Neutrophil (primary cell): ENCODE measurements around the gene CDK12.
"Not testable (repeated sequence)": the region's sequence is repeated elsewhere in the genome, so short reads cannot be mapped to it uniquely, and the experiment has no call there.

ENCODE experiments used
- H3K27ac ChIP-seq: fragments of 200-600 bp; sonication (generic); 2 replicates; pipeline ENCODE4 v1.5.1; 2016; ENCODE audit warnings: mild to moderate bottlenecking, moderate library complexity
- H3K27me3 ChIP-seq: fragments of 200-600 bp; sonication (generic); 2 replicates; pipeline ENCODE4 v1.6.0; 2016; ENCODE audit warnings: mild to moderate bottlenecking
- H3K36me3 ChIP-seq: fragments of 200-600 bp; sonication (generic); 2 replicates; pipeline ENCODE4 v1.5.1; 2017
- H3K4me1 ChIP-seq, 2 experiments: fragments of 200-600 bp in 1 of 2; sonication (generic) in 1 of 2; 1 replicate in 1 of 2; 2 replicates in 1 of 2; pipeline versions ENCODE4 v1.5.1 to v1.6.1; 2013 to 2016; ENCODE audit warnings: low read depth in 1 of 2, low read length in 1 of 2, mild to moderate bottlenecking in 1 of 2, moderate library complexity in 1 of 2; ENCODE audit not compliant: control insufficient read depth in 1 of 2, insufficient read depth in 1 of 2
- H3K4me3 ChIP-seq, 2 experiments: fragments of 200-600 bp in 1 of 2; sonication (generic) in 1 of 2; 1 replicate in 1 of 2; 2 replicates in 1 of 2; pipeline ENCODE4 v1.5.1; 2013 to 2016; ENCODE audit warnings: low read depth in 1 of 2, low read length in 1 of 2, mild to moderate bottlenecking in 1 of 2, moderate library complexity in 1 of 2
- H3K9me3 ChIP-seq: fragments of 200-600 bp; sonication (generic); 2 replicates; pipeline ENCODE4 v1.5.1; 2016
- CTCF ChIP-seq: fragments of 200-600 bp; sonication (generic); IDR thresholded peaks from 2 replicates; pipeline ENCODE4 v1.5.1; 2016; ENCODE audit warnings: antibody characterized with exemption

The CDK12 gene

GRCh38 chr17:39473310-39473709 lies 12.0 kb downstream of the CDK12 start:
- Histone ChIP-seq H3K4me1 (no peaks in the 10 kb centered on the region), H3K4me3 (no peak overlapping the region), H3K27me3 (no peaks in the 10 kb centered on the region), H3K9me3 (no peaks in the 10 kb centered on the region), H3K36me3 (peaks cover 55% of the 10 kb centered on the region), H3K27ac (no peak overlapping the region)
- TF ChIP-seq CTCF: no peak

- not testable (repeated sequence) for H3K27me3 ChIP-seq, H3K27ac ChIP-seq, H3K4me1 ChIP-seq, H3K9me3 ChIP-seq, H3K4me3 ChIP-seq
- H3K36me3 ChIP-seq: peaks cover 43% of the 10 kb centered on the region
Measured at GRCh38 chr17:39479631-39480030, 18.3 kb downstream of the CDK12 start.

DNA sequence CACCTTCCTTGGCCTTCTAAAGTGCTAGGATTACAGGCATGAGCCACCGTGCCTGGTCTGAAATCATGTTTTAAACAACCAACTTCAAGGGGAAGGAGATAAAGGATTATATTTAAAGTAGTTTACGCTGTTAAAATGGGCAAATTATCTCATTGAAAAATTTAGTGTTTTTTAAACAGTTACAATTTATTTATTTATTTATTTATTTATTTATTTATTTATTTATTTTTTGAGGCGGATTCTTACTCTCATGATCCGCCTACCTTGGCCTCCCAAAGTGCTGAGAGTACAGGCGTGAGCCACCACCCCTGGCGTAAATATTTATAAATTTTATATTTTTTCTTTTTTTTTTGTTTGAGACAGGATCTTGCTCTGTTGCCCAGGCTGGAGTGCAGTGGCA lies 22.2 kb downstream of the CDK12 start:
- Histone ChIP-seq H3K4me1 (peaks cover 0 to 4% of the 10 kb centered on the region in 2 experiments), H3K4me3 (no peak overlapping the region)

DNA sequence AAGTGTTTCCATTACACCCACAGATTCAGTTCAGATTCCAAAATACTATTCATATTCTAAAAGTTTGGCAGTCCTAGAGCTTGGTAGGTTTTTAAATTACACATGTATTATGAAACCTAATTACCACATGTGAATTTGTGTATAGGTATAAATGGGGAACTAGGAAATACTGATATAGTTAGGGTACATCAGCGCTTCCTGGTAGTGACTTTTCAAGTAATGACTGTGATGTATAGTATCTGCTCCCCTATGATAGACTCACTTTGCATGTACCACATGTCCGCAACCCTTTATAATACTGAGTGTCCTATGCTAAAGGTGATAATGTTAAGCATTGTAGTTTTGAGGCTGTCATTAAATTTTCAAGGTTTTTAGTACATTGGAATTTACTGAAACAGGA lies 22.9 kb downstream of the CDK12 start:
- no peak for TF ChIP-seq CTCF
- Histone ChIP-seq H3K9me3 (no peaks in the 10 kb centered on the region), H3K4me1 (peaks cover 0 to 4% of the 10 kb centered on the region in 2 experiments), H3K27me3 (no peaks in the 10 kb centered on the region), H3K27ac (no peak overlapping the region), H3K4me3 (no peak overlapping the region), H3K36me3 (peaks cover 39% of the 10 kb centered on the region)

More for the DNA sequence above, 22.2 kb downstream of the CDK12 start:
- no peaks in the 10 kb centered on the region for H3K9me3 ChIP-seq
- H3K36me3 ChIP-seq: peaks cover 45% of the 10 kb centered on the region
- no peak overlapping the region for H3K27ac ChIP-seq
- no peak for TF ChIP-seq CTCF
- H3K27me3 ChIP-seq: no peaks in the 10 kb centered on the region

DNA sequence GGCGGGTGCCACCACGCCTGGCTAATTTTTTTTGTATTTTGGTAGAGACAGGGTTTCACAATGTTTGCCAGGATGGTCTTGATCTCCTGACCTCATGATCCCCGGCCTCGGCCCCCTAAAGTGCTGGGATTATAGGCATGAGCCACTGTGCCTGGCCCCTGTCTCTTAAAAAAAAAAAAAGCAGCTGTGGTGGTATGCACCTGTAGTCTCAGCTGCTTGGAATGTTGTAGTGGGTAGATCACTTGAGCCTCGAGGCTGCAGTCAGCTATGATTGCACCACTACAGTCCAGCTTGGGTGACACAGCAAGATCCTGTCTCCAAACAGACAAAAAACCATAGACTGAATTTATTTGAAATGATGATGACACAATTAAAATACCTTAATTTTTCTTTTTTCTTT lies 24.3 kb downstream of the CDK12 start:
- no peak for TF ChIP-seq CTCF

GRCh38 chr17:39486242-39486641 lies 25.0 kb downstream of the CDK12 start:
- Histone ChIP-seq H3K4me3 (no peak overlapping the region), H3K9me3 (no peaks in the 10 kb centered on the region), H3K27me3 (no peaks in the 10 kb centered on the region), H3K36me3 (peaks cover 37% of the 10 kb centered on the region), H3K4me1 (peaks cover 0 to 4% of the 10 kb centered on the region in 2 experiments), H3K27ac (no peak overlapping the region)
- TF ChIP-seq CTCF: no peak

More for the DNA sequence above, 24.3 kb downstream of the CDK12 start:
- no peak overlapping the region for H3K4me3 ChIP-seq
- H3K27me3 ChIP-seq: no peaks in the 10 kb centered on the region
- H3K9me3 ChIP-seq: no peaks in the 10 kb centered on the region
- H3K4me1 ChIP-seq: peaks cover 0 to 4% of the 10 kb centered on the region in 2 experiments
- peaks cover 35% of the 10 kb centered on the region for H3K36me3 ChIP-seq
- no peak overlapping the region for H3K27ac ChIP-seq

DNA sequence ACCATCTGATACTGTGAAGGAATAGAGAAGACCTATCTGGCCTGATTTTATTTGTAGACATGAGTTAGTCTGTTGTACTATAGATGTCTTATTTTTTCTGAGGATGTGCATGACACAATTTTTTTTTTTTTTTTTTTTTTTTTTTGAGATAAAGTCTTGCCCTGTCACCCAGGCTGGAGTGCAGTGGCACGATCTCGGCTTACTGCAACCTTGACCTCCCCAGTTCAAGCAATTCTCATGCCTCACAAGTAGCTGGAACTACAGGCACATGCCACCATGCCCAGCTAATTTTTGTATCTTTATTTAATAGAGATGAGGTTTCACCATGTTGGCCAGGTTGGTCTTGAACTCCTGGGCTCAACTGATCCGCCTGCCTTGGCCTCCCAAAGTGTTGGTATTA lies 26.2 kb downstream of the CDK12 start:
- not testable (repeated sequence) for H3K4me1 ChIP-seq, H3K27ac ChIP-seq, H3K9me3 ChIP-seq, H3K27me3 ChIP-seq, H3K4me3 ChIP-seq
- peaks cover 45% of the 10 kb centered on the region for H3K36me3 ChIP-seq
